GM23248 (cell line): ENCODE measurements around the gene WFDC5.

Experiments used
- EZH2 ChIP-seq: fragments of 200-600 bp; sonication (generic); IDR thresholded peaks from 2 replicates; pipeline ENCODE4 v1.6.1; 2018; ENCODE audit warnings: antibody characterized with exemption, mild to moderate bottlenecking; ENCODE audit not compliant: insufficient read depth, poor library complexity, severe bottlenecking
- EZH2phosphoT487 ChIP-seq: fragments of 200-600 bp; sonication (generic); IDR thresholded peaks from 2 replicates; pipeline ENCODE4 v1.6.1; 2018; ENCODE audit warnings: antibody characterized with exemption, moderate library complexity, mild to moderate bottlenecking, low read depth; ENCODE audit not compliant: insufficient read depth

- TF ChIP-seq EZH2, result no peak
- no peak for TF ChIP-seq EZH2phosphoT487
Measured at GRCh38 chr20:45114465-45115385, at the start of gene WFDC5.
